GM18511 (cell line): Measurements from ENCODE around the gene GAL3ST2.
"Not testable (repeated sequence)": the region's sequence is repeated elsewhere in the genome, so short reads cannot be mapped to it uniquely, and the experiment has no call there.

ENCODE experiments used
- ATAC-seq: cut with Tn5 transposase; IDR thresholded peaks from one replicate; pipeline ENCODE4 v1.9.1; 2021; ENCODE audit warnings: mild to moderate bottlenecking, moderate library complexity; ENCODE audit not compliant: unreplicated experiment

GAL3ST2 gene

DNA sequence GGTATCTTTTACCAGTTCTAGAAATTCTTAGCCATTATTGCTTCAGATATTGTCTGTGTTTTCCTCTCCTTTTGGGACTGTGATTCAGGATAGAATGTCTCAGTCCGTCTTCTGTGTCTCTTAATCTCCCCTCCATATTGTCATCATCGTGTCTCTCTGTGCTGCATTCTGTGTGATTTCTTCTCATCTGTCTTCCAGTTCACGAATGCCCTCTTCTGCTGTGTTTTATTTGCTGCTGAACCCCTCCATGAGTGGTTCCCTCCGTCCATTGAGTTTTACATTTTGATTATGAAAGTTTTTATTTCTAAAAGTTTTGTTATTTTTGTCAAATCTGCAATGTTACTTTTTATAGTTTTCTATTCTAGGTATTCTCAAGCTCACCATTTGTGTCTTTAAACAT is 30.5 kb upstream of the GAL3ST2 start:
- no peak for ATAC-seq

DNA sequence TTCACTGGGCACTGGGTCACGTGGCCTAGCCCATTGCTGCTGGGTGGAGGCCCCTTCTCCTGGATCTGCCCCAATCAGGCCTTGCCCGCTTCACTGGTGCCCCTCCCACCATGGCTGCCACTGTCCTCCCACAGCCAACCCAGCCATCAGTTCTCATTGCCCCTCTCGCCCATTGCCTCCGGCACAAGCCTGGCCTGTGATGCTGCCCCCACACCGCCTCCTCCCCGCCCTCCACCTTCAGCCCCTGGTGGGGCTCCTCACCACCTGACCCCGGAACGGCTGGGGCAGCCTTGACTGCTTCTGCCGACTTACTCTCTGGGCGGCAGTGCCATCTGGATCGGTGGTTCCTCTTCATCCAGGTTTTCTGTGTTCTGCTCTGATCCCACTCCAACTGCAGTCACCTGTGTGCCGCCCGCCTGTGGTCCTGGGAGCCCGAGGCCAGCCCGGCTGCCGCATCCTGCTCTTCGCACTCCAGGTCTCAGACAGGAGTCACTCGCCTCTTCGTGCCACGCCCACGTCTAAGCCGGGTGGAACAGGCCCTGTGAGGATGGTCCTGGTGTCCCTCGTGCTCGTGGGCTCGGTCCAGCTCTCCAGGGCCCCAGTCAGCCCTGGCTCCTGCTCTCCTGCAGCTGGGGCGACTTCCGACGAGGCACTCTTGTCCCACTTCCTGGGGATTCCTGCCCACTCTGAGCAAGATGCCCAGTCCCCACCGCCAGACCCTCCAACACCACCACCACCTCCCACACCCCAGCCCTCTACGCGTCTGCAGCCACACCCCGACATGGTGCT is 28.0 kb upstream of the GAL3ST2 start:
- ATAC-seq: no peak

DNA sequence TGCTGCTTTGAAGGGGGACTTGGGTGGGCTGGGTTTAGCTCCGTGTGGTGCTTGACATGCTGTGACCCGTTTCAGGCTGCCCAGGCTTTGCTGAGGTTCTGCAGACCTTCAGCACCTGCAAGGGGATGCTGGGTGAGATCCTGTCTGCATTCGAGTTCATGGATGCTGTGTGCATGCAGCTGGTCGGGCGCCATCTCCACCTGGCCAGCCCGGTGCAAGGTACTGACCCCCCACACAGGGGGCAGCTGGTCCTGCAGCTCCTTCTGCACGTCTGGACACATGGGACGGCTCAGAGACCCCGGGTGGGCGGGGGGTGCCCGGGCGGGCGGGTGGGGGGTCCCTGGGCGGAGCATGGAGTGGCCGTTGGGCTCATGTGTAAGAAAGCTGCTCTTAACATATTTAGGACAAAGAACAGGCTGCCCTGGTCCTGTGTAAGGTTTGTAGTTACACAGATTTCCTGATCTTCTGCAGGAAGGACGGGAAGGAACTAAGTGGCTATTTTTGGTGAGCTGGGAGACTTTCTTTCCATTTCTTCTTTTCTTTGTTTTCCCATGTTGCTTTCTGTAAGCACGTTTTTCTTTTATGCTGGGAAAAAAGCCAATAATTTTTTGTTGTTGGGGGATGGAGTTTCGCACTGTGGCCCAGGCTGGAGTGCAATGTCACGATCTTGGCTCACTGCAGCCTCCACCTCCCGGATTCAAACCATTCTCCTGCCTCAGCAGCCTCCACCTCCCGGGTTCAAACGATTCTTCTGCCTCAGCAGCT is 26.4 kb upstream of the GAL3ST2 start:
- no peak for ATAC-seq

DNA sequence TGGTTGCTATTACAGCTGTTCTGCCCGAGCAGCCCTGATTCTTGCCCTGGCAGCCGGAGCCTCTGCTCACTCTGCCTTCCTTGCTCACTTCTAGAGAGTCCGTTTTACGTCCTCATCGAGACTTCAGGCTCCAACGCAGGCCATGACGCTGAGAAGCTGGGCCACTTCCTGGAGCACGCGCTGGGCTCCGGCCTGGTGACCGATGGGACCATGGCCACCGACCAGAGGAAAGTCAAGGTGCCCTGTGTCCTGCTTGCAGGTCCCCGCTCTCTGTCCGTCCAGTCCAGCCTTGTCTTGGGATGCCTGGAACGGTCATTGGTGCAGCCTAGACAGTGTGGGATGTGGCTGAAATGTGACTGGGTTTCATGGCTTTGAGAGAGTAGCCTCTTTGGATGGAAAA is 25.5 kb upstream of the GAL3ST2 start:
- ATAC-seq: no peak

DNA sequence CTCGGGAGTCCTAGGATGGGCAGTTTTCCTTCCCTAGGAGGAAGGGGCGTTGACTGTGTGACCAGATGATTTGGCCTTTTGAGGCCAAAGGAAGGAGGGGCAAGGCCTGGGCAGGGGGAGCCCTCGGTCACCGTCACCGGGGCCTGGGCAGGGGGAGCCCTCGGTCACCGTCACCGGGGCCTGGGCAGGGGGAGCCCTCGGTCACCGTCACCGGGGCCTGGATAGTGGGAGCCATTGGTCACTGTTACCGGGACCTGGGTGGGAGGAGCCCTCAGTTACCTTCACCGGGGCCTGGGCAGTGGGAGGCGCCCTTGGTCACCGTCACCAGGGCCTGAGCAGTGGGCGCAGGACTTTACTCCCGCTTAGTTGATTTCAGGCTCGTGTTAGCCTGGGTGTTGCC is 24.8 kb upstream of the GAL3ST2 start:
- no peak for ATAC-seq

DNA sequence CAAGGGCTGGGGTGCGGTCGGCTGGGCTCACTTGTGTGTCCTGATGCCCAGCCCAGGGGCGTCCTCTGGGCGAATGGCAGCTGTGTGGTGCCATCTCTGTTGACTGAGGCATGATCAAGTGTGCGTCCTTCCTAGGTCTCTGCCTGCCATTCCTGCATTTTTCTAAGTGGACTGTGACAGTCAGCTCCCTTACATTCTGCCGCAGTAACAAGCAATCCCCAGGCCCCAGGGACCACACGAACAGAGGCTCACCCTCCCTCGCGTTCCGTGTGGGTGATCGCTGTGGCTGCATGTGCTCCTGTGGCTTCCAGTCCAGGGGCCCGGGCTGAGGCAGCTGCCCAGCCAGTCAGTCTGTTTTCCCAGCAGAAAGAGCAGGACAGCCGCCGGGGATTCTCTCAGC is 24.4 kb upstream of the GAL3ST2 start:
- ATAC-seq: no peak

DNA sequence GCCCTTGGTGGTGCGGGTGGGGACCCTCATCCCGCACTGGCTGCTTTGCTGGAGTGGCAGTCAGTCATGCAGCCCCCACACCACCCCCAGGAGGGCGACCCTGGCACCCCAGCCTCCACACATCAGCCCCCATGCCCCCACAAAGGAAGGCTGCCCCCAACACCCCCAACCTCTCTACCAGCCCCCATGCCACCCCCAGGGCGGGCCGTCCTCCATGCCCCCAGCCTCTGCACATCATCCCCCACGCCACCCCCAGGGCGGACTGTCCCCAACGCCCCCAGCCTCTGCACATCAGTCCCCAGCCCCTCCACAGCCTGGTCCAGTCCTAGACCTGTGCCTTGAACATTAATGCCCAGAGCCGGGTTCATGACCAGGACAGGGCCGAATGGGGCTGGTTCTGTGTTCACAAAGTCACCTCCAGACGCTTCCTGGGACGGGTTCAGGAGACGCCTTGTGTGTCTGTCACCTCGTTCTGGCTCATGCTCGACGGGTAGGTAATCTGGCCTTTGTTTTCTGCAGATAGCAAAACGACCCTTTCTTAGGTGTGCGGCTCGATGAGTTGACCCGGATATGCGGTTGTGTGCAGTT is 23.8 kb upstream of the GAL3ST2 start:
- ATAC-seq: no peak

DNA sequence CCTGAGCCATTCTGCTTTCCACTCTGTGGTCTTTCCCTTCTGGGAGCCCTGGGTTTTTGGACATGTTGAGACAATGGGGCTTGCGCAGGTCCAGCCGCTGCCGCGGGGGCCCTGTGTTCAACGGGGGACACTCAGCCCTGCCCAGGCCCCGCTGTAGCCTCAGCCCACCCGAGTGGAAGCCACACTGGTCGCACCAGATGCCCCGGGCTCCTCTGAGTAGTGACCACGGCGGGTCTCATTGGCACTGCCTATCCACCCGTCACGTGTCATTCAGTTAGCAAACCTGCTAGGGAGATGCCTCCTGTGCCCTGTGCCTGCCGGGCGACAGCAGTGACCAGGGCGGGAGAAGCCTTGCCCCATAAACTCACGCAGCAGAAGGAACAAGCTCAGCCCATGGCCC is 23.1 kb upstream of the GAL3ST2 start:
- ATAC-seq: no peak

DNA sequence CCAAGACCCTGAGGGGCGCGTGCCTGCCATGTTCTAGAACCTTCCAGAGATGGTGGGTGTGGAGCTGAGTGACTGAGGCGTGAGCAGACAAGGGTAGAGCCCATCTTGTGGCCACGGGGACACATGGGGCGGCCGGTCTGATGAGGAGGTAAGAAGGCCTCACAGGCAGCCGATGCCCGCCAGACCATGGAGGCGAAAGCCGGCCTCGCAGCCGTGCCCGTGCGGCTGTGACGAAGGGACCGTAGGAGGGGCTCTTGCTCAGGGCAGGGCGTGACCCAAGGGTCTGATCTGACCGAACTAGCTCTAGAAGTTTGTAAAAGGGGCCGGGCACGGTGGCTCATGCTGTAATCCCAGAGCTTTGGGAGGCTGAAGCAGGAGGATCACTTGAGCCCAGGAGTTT is 22.6 kb upstream of the GAL3ST2 start:
- no peak for ATAC-seq

DNA sequence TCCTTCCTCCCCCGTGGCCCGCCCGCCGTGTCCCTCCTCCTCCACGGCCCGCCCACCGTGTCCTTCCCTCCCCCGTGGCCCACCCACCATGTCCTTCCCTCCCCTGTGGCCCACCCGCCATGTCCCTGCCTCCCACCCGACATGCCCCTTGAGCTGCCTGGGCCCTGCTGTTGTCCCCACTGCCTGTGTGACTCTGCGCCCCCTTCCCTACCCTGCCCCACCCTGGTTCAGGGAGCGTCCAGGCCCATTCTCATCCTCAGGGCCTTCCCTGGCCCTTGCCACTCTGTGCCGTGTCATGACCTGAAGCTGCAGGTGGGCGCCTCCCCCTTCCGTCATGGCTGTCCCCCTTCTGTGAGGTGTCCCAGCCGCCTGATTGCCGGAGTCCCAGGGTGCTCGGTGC is 21.5 kb upstream of the GAL3ST2 start:
- no peak for ATAC-seq

DNA sequence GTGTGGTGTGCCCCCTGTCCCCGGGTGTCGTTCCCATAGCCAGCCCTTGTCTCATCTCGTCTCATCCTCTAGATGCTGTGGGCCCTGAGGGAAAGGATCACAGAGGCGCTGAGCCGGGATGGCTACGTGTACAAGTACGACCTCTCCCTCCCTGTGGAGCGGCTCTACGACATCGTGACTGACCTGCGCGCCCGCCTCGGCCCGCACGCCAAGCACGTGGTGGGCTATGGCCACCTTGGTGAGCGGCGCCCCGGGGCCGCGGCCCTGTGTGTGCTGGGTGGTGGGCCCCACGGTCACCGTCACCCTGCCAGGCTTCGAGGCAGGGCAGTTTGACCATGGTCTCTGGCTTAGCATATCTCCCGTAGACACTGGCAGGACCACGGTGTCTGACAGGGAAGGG is 20.8 kb upstream of the GAL3ST2 start:
- ATAC-seq: no peak

DNA sequence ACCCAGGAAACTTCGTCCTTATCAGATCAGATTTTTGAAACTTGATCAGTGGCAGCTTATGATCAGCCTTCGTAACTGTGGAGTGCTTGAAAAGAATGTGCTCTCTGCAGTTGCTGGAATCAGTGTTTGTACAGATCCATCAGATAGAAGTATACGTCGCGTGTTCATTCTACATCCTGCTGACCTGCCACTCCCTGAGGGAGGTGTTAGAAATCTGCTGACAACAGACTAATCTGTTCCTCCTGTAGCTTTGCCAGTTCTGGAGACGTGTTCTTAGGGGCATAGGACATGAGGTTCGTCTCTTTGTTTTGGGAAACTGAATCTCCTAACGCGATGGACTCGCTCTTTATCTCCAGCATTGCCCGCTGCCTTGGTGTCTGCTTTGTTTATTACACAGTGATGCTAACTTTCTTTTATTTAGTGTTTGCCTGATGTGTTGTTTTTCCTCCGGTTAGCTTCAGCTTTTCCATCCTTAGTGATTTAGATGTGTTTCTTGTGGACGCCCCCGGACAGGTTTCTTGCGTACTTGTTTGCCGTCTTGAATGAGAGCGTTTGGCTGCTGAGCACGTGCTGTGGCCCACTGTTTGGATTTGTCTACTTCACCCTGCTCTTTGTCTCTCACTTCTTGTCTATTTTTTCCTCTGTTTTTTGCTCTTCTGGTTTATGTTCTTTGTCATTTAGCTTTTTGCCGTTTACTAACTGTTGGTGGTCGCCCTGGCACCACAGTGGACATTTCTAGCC is 17.4 kb upstream of the GAL3ST2 start:
- no peak for ATAC-seq

DNA sequence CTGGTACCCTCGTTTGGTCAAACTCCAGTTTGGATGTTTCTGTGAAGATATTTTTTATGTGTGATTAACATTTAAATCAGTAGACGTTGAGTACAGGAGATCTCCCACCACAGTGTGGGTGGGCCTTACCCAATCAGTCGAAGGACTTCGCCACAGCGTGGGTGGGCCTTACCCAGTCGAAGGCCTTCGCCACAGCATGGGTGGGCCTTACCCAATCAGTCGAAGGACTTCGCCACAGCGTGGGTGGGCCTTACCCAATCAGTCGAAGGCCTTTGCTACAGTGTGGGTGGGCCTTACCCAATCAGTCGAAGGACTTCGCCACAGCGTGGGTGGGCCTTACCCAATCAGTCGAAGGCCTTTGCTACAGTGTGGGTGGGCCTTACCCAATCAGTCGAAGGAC is 16.7 kb upstream of the GAL3ST2 start:
- ATAC-seq: not testable (repeated sequence)

DNA sequence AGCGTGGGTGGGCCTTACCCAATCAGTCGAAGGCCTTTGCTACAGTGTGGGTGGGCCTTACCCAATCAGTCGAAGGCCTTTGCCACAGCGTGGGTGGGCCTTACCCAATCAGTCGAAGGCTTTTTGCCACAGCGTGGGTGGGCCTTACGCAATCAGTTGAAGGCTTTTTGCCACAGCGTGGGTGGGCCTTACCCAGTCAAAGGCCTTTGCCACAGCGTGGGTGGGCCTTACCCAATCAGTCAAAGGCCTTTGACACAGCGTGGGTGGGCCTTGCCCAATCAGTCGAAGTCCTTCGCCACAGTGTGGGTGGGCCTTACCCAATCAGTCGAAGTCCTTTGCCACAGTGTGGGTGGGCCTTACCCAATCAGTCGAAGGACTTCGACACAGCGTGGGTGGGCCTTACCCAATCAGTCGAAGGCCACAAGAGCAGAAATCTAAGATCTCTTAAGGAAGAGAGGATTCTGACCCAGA is 16.3 kb upstream of the GAL3ST2 start:
- ATAC-seq: no peak

DNA sequence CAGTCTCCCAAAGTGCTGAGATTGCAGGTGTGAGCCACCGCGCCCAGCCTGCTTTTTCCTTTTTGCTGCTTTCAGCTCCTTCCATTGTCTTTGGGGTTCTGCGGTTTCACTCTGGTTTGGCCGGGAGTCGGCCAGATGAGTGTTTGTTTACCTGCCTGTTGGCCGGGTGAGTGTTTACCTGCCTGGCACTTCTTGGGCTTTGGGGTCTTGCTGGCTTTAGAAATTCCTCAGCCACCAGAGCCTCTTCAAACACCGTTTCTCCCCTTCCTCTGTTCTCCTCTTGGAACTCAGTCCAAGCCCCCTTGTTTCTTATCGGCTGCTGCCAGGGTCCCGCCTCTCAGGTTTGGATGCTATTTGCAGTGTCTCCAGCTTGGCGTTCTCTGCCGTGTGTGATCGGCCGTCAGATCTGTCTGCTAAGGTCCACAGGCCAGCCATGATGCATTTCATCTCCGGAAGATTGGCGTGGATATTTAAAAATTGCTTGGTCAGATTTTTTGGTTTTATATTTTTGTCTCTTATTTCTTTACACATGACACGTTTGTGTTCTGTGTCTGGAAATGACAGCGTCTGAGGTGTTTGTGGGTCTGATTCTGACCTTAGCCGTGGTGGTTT is 14.2 kb upstream of the GAL3ST2 start:
- ATAC-seq: no peak

DNA sequence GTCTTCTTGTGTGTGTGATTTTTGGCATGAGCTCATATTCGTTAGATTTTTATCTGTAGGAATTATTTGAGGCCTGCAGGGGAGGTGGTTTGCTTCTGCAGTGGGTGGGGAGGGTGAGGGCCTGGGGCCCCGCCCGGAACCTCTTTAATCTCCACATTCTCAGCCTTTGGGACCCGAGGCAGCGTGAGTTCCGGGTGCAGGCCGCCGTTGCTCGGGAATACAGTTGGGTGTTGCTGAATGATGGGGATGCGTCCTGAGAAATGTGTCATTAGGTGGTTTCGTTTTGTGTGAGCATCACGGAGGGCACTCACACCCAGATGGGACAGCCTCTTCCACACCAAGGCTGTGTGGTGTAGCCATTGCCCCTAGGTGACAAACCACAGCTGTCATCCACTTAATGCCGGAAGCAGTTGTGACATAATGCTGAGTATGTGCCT is 13.7 kb upstream of the GAL3ST2 start:
- no peak for ATAC-seq

DNA sequence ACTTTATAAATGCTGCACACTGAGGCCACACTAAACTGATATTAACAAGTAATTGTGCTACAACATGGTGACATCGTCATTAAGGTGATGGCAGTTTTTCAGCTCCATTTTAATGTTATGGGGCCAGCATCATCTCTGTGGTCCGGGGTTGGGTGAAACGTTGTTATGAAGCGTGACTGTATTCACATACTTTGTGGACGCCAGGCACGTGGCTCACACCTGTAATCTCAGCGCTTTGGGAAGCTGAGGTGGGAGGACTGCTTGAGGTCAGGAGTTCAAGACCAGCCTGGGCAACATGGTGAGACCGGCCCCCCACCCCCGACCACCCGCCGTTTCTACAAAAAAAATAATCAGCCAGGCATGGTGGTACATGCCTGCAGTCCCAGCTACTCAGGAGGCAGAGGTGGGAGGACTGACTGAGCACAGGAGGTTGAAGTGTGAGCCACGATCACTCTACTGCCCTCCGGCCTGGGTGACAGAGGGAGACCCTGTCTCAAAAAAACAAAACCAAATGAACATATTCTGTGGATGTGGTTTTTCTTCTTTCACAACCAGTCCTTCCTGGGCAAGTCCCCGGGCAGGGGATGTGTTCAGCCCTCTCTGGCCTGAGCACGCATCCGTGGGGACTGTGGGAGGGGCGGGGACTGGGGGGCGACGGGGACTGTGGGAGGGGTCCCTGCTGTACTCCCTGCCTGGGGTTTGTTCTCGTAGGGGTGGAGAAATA is 12.9 kb upstream of the GAL3ST2 start:
- ATAC-seq: no peak

DNA sequence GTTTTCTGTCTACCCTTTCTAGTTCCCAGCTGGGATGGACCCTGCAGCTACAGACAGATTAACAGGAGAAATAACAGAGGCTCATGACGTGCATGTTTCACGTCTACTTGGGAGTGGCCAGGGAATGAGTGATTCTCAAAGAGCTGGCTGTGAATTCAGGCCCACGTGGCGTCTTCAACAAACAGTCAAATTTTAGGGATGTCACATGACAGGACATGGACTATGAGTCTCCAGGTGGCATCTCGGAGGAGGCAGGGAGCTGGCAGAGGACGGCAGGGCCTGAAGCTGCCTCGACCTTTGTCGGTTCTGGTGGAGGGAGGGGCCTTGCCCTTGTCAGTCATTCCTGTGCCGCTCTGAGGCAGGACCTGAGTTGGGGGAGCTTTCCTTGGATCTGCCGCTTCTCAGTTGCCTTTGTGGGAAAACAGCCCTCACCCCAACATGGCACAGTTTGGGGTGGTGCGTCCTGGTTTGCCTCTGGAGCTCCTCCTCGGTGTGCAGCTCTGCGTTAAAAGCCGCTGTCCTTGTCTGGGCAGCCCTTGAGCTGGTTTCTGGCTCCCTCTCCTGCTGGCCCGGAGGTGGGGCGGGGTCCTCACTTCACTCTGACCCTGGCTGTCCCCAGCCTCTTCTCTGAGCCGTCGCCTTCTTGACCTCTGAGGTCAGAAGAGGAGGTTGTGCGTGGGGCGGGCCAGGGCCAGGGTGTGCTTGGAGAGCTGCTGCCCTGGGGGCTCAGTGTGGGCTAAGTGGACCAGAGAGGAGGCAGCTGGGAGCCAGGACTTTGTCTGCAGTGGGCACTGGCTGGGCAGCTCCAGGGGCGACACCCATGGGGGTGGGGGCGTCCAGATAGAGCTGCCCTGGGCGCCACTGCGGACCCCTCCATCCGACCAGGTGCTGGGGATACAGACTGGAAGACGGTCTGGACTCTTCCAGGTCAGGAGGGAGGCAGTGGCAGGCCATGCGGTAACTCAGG is 12.1 kb upstream of the GAL3ST2 start:
- ATAC-seq: no peak
